Measurements from ENCODE around the gene GMDS.

- TF ChIP-seq NRF1 (IDR thresholded peaks at IDR 0.05; ENCODE audit: low read depth, low read length) (no peak), CTCF (IDR thresholded peaks at IDR 0.05) (no peak), SIN3A (IDR thresholded peaks at IDR 0.05; ENCODE audit: borderline replicate concordance, low read depth, low read length) (no peak), POLR2AphosphoS5 (IDR thresholded peaks at IDR 0.05; ENCODE audit: low read depth, low read length) (no peak), FOSL2 (IDR thresholded peaks at IDR 0.05; ENCODE audit: borderline replicate concordance, low read depth) (no peak), USF1 (IDR thresholded peaks at IDR 0.05; ENCODE audit: borderline replicate concordance, low read depth) (no peak), RAD21 (IDR thresholded peaks at IDR 0.05; ENCODE audit: low read length) (no peak), REST (IDR thresholded peaks at IDR 0.05; ENCODE audit: low read depth, low read length) (no peak), CHD2 (IDR thresholded peaks at IDR 0.05; ENCODE audit: low read length, partially characterized antibody) (no peak), MXI1 (IDR thresholded peaks at IDR 0.05; ENCODE audit: low read depth, low read length) (no peak), RCOR1 (IDR thresholded peaks at IDR 0.05; ENCODE audit: low read length) (no peak)
Measured at GRCh38 chr6:1735239-1735803, 510.1 kb downstream of the GMDS start.

Measured in SK-N-SH (cell line).